Measurements from ENCODE around the gene ANAPC13. TPM values are rescaled to one million over a fixed set of nuclear protein-coding genes. Genes with fewer than 3 reads are reported as not detected.

Gene ANAPC13
- total RNA-seq, 1 experiment from 2014 or later = 52.7 TPM

DNA sequence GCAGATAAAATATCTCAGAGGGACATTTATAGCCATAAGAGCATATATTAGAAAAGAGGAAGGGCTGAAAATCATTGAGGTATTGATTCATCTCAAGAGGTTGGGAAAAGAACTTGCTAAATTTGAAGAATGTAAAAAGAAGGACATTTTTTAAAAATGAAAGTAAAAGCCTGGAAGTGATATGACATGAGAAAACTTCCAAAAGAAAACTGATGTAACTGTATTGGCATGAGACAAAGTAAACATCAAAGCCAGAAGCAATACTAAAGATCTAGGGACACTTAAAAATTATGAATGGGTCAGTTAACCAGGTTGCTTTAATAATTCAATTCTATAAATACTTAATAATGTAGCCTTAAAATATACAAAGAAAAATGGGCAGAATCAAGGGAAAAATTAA is 32.0 kb upstream of the ANAPC13 start:
- Histone ChIP-seq H3K4me3 (no peak overlapping the region), H4K20me1 (ENCODE audit: insufficient read depth) (no peaks in the 10 kb centered on the region), H3K4me1 (replicated peaks; ENCODE audit: insufficient read depth) (no peaks in the 10 kb centered on the region), H3K4me2 (peak overlapping the region; percentile 21; the same call in 1 of the 2 replicates), H3K9me3 (ENCODE audit: insufficient read depth, low read depth) (no peaks in the 10 kb centered on the region; the same call in 1 of the 2 replicates), H3K79me2 (ENCODE audit: low read depth) (0 out of 2 replicates have a peak, but pooled peaks cover 3% of the 10 kb centered on the region), H2AFZ (no peak overlapping the region), H3K27ac (no peak overlapping the region), H3F3A (ENCODE audit: insufficient read depth, low read depth) (no peaks in the 10 kb centered on the region), H3K9me2 (ENCODE audit: insufficient read depth) (no peaks in the 10 kb centered on the region), H3K36me3 (ENCODE audit: low read depth) (no peaks in the 10 kb centered on the region), H3K27me3 (ENCODE audit: insufficient read depth, low read depth) (no peaks in the 10 kb centered on the region)
- no peak for TF ChIP-seq EZH2 (IDR thresholded peaks at IDR 0.05; ENCODE audit: low read depth)
- TF ChIP-seq, protein P1, sequence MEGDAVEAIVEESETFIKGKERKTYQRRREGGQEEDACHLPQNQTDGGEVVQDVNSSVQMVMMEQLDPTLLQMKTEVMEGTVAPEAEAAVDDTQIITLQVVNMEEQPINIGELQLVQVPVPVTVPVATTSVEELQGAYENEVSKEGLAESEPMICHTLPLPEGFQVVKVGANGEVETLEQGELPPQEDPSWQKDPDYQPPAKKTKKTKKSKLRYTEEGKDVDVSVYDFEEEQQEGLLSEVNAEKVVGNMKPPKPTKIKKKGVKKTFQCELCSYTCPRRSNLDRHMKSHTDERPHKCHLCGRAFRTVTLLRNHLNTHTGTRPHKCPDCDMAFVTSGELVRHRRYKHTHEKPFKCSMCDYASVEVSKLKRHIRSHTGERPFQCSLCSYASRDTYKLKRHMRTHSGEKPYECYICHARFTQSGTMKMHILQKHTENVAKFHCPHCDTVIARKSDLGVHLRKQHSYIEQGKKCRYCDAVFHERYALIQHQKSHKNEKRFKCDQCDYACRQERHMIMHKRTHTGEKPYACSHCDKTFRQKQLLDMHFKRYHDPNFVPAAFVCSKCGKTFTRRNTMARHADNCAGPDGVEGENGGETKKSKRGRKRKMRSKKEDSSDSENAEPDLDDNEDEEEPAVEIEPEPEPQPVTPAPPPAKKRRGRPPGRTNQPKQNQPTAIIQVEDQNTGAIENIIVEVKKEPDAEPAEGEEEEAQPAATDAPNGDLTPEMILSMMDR (conservative IDR thresholded peaks at IDR 0.05) = no peak
- BruUV-seq (replicated peaks) = no TSS peak
- DNase-seq = no peak
- POLR2A ChIA-PET (ENCODE audit: unreplicated experiment) = no interaction called here
- CTCF ChIA-PET = no interaction called here
- intact Hi-C loops (cut with micrococcal nuclease; ENCODE audit: unreplicated experiment) = no loop called here

DNA sequence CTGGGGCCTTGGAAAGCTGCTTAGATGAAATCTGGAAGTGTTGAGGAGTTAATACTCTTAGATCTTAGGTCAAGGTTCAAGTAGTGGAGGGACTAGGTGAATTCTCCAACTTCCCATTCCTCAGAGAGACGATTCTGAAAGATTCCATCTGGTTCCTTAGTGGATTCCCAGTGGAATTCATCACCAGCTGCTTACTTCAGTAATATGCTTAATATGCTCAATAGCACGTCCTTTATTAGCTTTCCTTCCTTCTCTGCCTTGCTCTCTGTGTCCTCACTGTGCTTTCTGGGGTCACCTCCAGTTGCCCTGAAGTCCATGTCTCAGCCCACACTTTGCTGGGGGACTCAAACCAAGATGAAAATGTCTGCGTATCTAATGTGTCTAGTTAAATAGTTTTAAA is 31.1 kb upstream of the ANAPC13 start:
- H3K4me2 ChIP-seq = no peak overlapping the region
- no peaks in the 10 kb centered on the region for H4K20me1 ChIP-seq (ENCODE audit: insufficient read depth)

DNA sequence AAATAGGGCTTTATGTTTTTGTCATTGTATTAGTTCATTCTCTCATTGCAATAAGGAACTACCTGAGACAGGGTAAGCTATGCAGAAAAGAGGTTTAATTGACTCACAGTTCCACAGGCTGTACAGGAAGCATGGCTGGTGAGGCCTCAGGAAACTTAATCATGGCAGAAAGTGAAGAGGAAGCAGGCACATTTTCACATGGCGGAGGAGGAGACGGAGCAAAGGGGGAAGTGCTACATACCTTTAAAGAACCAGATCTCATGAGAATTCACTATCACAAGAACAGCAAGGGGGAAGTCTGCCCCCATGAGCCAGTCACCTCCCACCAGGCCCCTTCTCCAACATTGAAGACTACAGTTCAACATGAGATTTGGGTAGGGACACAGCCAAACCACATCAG is 25.7 kb upstream of the ANAPC13 start:
- Histone ChIP-seq H3K27ac (no peak overlapping the region), H4K20me1 (ENCODE audit: insufficient read depth) (no peaks in the 10 kb centered on the region), H3K4me3 (no peak overlapping the region), H2AFZ (no peak overlapping the region), H3K4me1 (replicated peaks; ENCODE audit: insufficient read depth) (no peaks in the 10 kb centered on the region), H3F3A (ENCODE audit: insufficient read depth, low read depth) (no peaks in the 10 kb centered on the region), H3K79me2 (ENCODE audit: low read depth) (no peaks in the 10 kb centered on the region), H3K9me2 (ENCODE audit: insufficient read depth) (no peaks in the 10 kb centered on the region), H3K4me2 (no peak overlapping the region), H3K9me3 (ENCODE audit: insufficient read depth, low read depth) (no peaks in the 10 kb centered on the region), H3K36me3 (ENCODE audit: low read depth) (0 out of 2 replicates have a peak, but pooled peaks cover 4% of the 10 kb centered on the region), H3K27me3 (ENCODE audit: insufficient read depth, low read depth) (no peaks in the 10 kb centered on the region)
- intact Hi-C loops (cut with micrococcal nuclease; ENCODE audit: unreplicated experiment) = no loop called here
- no peak for DNase-seq
- CTCF ChIA-PET = no interaction called here
- no TSS peak for BruUV-seq (replicated peaks)
- POLR2A ChIA-PET (ENCODE audit: unreplicated experiment) = no interaction called here
- TF ChIP-seq, protein P1 (conservative IDR thresholded peaks at IDR 0.05) = no peak
- TF ChIP-seq EZH2 (IDR thresholded peaks at IDR 0.05; ENCODE audit: low read depth) = no peak

More for the DNA sequence above, 31.1 kb upstream of the ANAPC13 start:
- Histone ChIP-seq H3K4me3 (no peak overlapping the region), H3K27ac (no peak overlapping the region), H2AFZ (no peak overlapping the region), H3K4me1 (replicated peaks; ENCODE audit: insufficient read depth) (no peaks in the 10 kb centered on the region), H3K9me2 (ENCODE audit: insufficient read depth) (no peaks in the 10 kb centered on the region), H3F3A (ENCODE audit: insufficient read depth, low read depth) (no peaks in the 10 kb centered on the region), H3K36me3 (ENCODE audit: low read depth) (no peaks in the 10 kb centered on the region), H3K27me3 (ENCODE audit: insufficient read depth, low read depth) (no peaks in the 10 kb centered on the region), H3K79me2 (ENCODE audit: low read depth) (no peaks in the 10 kb centered on the region), H3K9me3 (ENCODE audit: insufficient read depth, low read depth) (no peaks in the 10 kb centered on the region; the same call in 1 of the 2 replicates)
- ChIA-PET POLR2A (ENCODE audit: unreplicated experiment) (no interaction called here), CTCF (no interaction called here)
- no TSS peak for BruUV-seq (replicated peaks)
- TF ChIP-seq, protein P1 (conservative IDR thresholded peaks at IDR 0.05) = no peak
- no peak for TF ChIP-seq EZH2 (IDR thresholded peaks at IDR 0.05; ENCODE audit: low read depth)
- no peak for DNase-seq
- intact Hi-C loops (cut with micrococcal nuclease; ENCODE audit: unreplicated experiment) = no loop called here

Data from PC-9 (cell line).